Smooth muscle cell (in vitro differentiated cells): ENCODE results near the gene MLPH. TPM values are rescaled to one million over a fixed set of nuclear protein-coding genes. Genes with fewer than 3 reads are reported as not detected.

Source experiments
- DNase-seq: peaks from one replicate; lab custom pipeline; 2025; ENCODE audit not compliant: unreplicated experiment; lab: John Stamatoyannopoulos, UW
- H2AFZ ChIP-seq: fragments of 200-600 bp; sonication (generic); 2 replicates; pipeline ENCODE4 v1.6.0; 2016; ENCODE audit warnings: antibody characterized with exemption, low read depth, mild to moderate bottlenecking
- H3F3A ChIP-seq: fragments of 200-600 bp; sonication (generic); 2 replicates; pipeline ENCODE4 v1.6.0; 2017; ENCODE audit warnings: antibody characterized with exemption, low read depth
- H3K27ac ChIP-seq: fragments of 200-600 bp; sonication (generic); 2 replicates; pipeline ENCODE4 v1.5.1; 2016; ENCODE audit warnings: low read depth, mild to moderate bottlenecking
- H3K27me3 ChIP-seq: fragments of 200-600 bp; sonication (generic); 2 replicates; pipeline ENCODE4 v1.6.1; 2016; ENCODE audit warnings: low read depth, mild to moderate bottlenecking
- H3K36me3 ChIP-seq: fragments of 200-600 bp; sonication (generic); 2 replicates; pipeline ENCODE4 v1.5.1; 2016; ENCODE audit warnings: low read depth
- H3K4me1 ChIP-seq: fragments of 200-600 bp; sonication (generic); 2 replicates; pipeline ENCODE4 v1.5.1; 2016; ENCODE audit warnings: low read depth
- H3K4me2 ChIP-seq: fragments of 200-600 bp; sonication (generic); 2 replicates; pipeline ENCODE4 v1.6.0; 2016; ENCODE audit warnings: mild to moderate bottlenecking
- H3K4me3 ChIP-seq: fragments of 200-600 bp; sonication (generic); 2 replicates; pipeline ENCODE4 v1.5.1; 2016; ENCODE audit warnings: mild to moderate bottlenecking
- H3K79me2 ChIP-seq: fragments of 200-600 bp; sonication (generic); 2 replicates; pipeline ENCODE4 v1.6.0; 2016; ENCODE audit warnings: low read depth, mild to moderate bottlenecking
- H3K9ac ChIP-seq: fragments of 200-600 bp; sonication (generic); 2 replicates; pipeline ENCODE4 v1.6.0; 2016; ENCODE audit warnings: low read depth
- H3K9me3 ChIP-seq: fragments of 200-600 bp; sonication (generic); replicated peaks from 2 replicates; pipeline ENCODE4 v1.5.1; 2016; ENCODE audit warnings: low read depth
- H4K20me1 ChIP-seq: fragments of 200-600 bp; sonication (generic); 2 replicates; pipeline ENCODE4 v1.6.0; 2016; ENCODE audit warnings: low read depth
- CTCF ChIP-seq: fragments of 200-600 bp; sonication (generic); IDR thresholded peaks from 2 replicates; pipeline ENCODE4 v1.5.1; 2017; ENCODE audit warnings: borderline replicate concordance, mild to moderate bottlenecking, antibody characterized with exemption; ENCODE audit not compliant: insufficient read depth, poor library complexity, severe bottlenecking
- WGBS: methylation state at CpG from one replicate; pipeline ENCODE4 v1.1.7; 2016; ENCODE audit warnings: low lambda C conversion rate; 5-methylcytosine and 5-hydroxymethylcytosine counted together
- polyA plus RNA-seq: library from polyadenylated mRNA; unstranded; fragments of >200 nt; fragmentation: Nextera tagmentation; extraction: Ambion mirVana; gene quantifications from 2 replicates; pipeline ENCODE4 v1.2.1, GENCODE V29; 2016
- total RNA-seq: library from RNA; depleted of rRNA; stranded (reverse); fragments of >200 nt; gene quantifications from 2 replicates; pipeline ENCODE4 v1.2.3, GENCODE V29; 2014

Gene MLPH
- total and polyA plus RNA-seq, 2 experiments from 2014 or later: 32.8 to 36.4 TPM

DNA sequence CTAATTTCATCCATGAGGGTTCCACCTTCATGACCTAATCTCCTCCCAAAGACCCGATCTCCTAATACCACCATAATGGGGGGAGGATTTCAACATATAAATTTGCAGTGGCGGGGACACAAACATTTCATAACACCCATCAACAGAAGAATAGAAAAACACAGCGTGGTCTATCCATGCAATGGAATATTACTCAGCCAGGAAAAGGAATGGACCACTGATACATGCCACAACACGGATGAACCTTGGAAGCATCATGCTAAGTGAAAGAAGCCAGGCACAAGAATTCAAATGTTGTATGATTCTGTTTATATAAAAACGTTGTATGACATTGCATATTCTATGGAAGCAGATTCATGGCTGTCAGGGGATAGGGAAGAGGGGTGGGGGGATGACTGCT, 82.0 kb downstream of the MLPH start:
- no peak for TF ChIP-seq CTCF
- H3K9ac ChIP-seq: no peak overlapping the region
- DNase-seq: no peak
- H3K27ac ChIP-seq: no peak overlapping the region
- H3K27me3 ChIP-seq: no peaks in the 10 kb centered on the region
- no peaks in the 10 kb centered on the region for H3F3A ChIP-seq
- no peak overlapping the region for H2AFZ ChIP-seq
- no peaks in the 10 kb centered on the region for H3K9me3 ChIP-seq
- H3K4me1 ChIP-seq: no peaks in the 10 kb centered on the region
- 97% methylated on average over 5 of the region's 5 CpGs for WGBS
- no peak overlapping the region for H3K4me3 ChIP-seq
- no peaks in the 10 kb centered on the region for H3K36me3 ChIP-seq
- H3K4me2 ChIP-seq: no peak overlapping the region
- no peaks in the 10 kb centered on the region for H3K79me2 ChIP-seq
- H4K20me1 ChIP-seq: no peaks in the 10 kb centered on the region

DNA sequence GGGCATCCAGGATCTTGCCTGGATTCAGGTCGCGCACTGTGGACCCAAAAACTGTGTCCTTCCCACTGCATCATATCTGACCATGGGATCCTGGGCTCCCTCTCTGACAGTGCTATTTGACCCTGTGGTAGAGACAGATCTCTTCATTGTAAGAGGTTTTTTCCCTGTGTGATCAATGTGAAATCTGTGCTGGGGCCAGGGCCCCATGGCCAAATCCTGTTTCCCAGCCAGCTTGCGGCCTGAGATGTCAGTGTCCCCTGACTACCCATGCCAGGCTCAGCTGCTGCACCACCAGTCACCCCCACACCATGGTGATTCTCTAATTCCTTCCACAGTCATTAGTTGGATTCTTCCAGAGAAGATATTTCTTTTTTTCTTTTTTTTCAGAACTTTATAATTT, 82.8 kb downstream of the MLPH start:
- Histone ChIP-seq H3K9me3 (no peaks in the 10 kb centered on the region), H3F3A (no peaks in the 10 kb centered on the region), H4K20me1 (no peaks in the 10 kb centered on the region), H3K36me3 (no peaks in the 10 kb centered on the region), H2AFZ (no peak overlapping the region), H3K4me1 (no peaks in the 10 kb centered on the region), H3K9ac (no peak overlapping the region), H3K27ac (no peak overlapping the region), H3K79me2 (no peaks in the 10 kb centered on the region), H3K27me3 (no peaks in the 10 kb centered on the region), H3K4me2 (no peak overlapping the region), H3K4me3 (no peak overlapping the region)
- WGBS: 95% methylated on average over 3 of the region's 3 CpGs
- no peak for TF ChIP-seq CTCF
- DNase-seq: no peak

- Histone ChIP-seq H3F3A (no peaks in the 10 kb centered on the region), H3K27me3 (no peaks in the 10 kb centered on the region), H2AFZ (no peak overlapping the region), H3K27ac (no peak overlapping the region), H3K36me3 (no peaks in the 10 kb centered on the region), H3K79me2 (no peaks in the 10 kb centered on the region), H3K4me1 (no peaks in the 10 kb centered on the region), H3K4me2 (no peak overlapping the region), H3K9ac (no peak overlapping the region), H3K4me3 (no peak overlapping the region), H4K20me1 (no peaks in the 10 kb centered on the region), H3K9me3 (no peaks in the 10 kb centered on the region)
- no peak for TF ChIP-seq CTCF
- 94% methylated on average over 9 of the region's 9 CpGs for WGBS
- no peak for DNase-seq
These were observed 83.8 kb downstream of the MLPH start for GRCh38 chr2:237570776-237571335.

DNA sequence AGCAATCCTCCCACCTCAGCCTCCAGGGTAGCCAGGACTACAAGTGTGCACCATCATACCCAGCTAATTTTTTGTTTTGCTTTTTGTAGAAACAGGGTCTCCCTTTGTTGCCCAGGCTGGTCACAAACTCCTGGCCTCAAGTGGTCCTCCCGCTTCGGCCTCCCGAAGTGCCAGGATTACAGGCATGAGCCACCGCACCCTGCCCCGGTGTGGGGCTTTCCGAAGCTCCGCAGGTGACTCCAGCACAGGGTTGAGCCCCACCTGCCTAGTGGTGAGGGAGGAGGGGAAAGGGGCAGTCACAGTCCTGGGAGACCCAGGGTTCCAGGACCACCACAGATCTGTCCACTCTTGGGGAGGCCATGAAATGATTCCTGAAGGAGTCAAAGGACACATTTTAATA, 84.5 kb downstream of the MLPH start:
- Histone ChIP-seq H3K4me2 (no peak overlapping the region), H3F3A (no peaks in the 10 kb centered on the region)

More for the DNA sequence above, 84.5 kb downstream of the MLPH start:
- H2AFZ ChIP-seq: no peak overlapping the region
- TF ChIP-seq CTCF: no peak
- DNase-seq: no peak
- no peaks in the 10 kb centered on the region for H4K20me1 ChIP-seq
- no peaks in the 10 kb centered on the region for H3K4me1 ChIP-seq
- no peaks in the 10 kb centered on the region for H3K36me3 ChIP-seq
- H3K9me3 ChIP-seq: no peaks in the 10 kb centered on the region
- H3K27me3 ChIP-seq: no peaks in the 10 kb centered on the region
- no peak overlapping the region for H3K27ac ChIP-seq
- no peak overlapping the region for H3K9ac ChIP-seq
- 85% methylated on average over 7 of the region's 7 CpGs for WGBS
- H3K79me2 ChIP-seq: no peaks in the 10 kb centered on the region
- no peak overlapping the region for H3K4me3 ChIP-seq
